HUES48 (cell line): Measurements from ENCODE around the gene GRIN2C.
"Not testable (repeated sequence)": the region's sequence is repeated elsewhere in the genome, so short reads cannot be mapped to it uniquely, and the experiment has no call there.

Source experiments
- H3K27ac ChIP-seq: one replicate; pipeline ENCODE4 v1.7.0; 2013; ENCODE audit warnings: low read depth, low read length, inconsistent platforms
- H3K27me3 ChIP-seq: 2 replicates; pipeline ENCODE4 v1.6.1; 2013; ENCODE audit warnings: mild to moderate bottlenecking, low read length; ENCODE audit not compliant: control insufficient read depth, insufficient read depth
- H3K36me3 ChIP-seq: 2 replicates; pipeline ENCODE4 v1.6.1; 2013; ENCODE audit warnings: low read length; ENCODE audit not compliant: control insufficient read depth, insufficient read depth
- H3K4me1 ChIP-seq: 2 replicates; pipeline ENCODE4 v1.6.1; 2013; ENCODE audit warnings: mild to moderate bottlenecking, low read length; ENCODE audit not compliant: control insufficient read depth, insufficient read depth
- H3K4me3 ChIP-seq: 2 replicates; pipeline ENCODE4 v1.5.1; 2013; ENCODE audit warnings: mild to moderate bottlenecking, low read depth, low read length
- H3K9ac ChIP-seq: 2 replicates; pipeline ENCODE4 v1.6.1; 2013; ENCODE audit warnings: mild to moderate bottlenecking, low read depth, low read length, moderate library complexity
- H3K9me3 ChIP-seq: 2 replicates; pipeline ENCODE4 v1.6.1; 2013; ENCODE audit warnings: low read length; ENCODE audit not compliant: control insufficient read depth, insufficient read depth

Gene GRIN2C

GRCh38 chr17:74870512-74870911 is 10.8 kb upstream of the GRIN2C start:
- H3K36me3 ChIP-seq = peaks cover 8% of the 10 kb centered on the region; the same call in 1 of the 2 replicates
- H3K4me1 ChIP-seq = peaks cover 14% of the 10 kb centered on the region; the same call in 1 of the 2 replicates
- H3K4me3 ChIP-seq = no peak overlapping the region
- H3K9ac ChIP-seq = no peak overlapping the region
- no peak overlapping the region for H3K27ac ChIP-seq
- H3K27me3 ChIP-seq = no peaks in the 10 kb centered on the region; the same call in 1 of the 2 replicates
- H3K9me3 ChIP-seq = no peaks in the 10 kb centered on the region

- H3K9me3 ChIP-seq, H3K9ac ChIP-seq, H3K4me3 ChIP-seq, H3K27ac ChIP-seq, H3K27me3 ChIP-seq, H3K36me3 ChIP-seq: not testable (repeated sequence)
- peaks cover 14% of the 10 kb centered on the region; the same call in 1 of the 2 replicates for H3K4me1 ChIP-seq
These were observed 10.3 kb upstream of the GRIN2C start for GRCh38 chr17:74870028-74870427.

GRCh38 chr17:74868908-74869255 is 9.2 kb upstream of the GRIN2C start:
- Histone ChIP-seq H3K9ac (no peak overlapping the region), H3K4me1 (peaks cover 11% of the 10 kb centered on the region; the same call in 1 of the 2 replicates), H3K4me3 (no peak overlapping the region), H3K27me3 (no peaks in the 10 kb centered on the region; the same call in 1 of the 2 replicates), H3K9me3 (no peaks in the 10 kb centered on the region), H3K36me3 (peaks cover 11% of the 10 kb centered on the region), H3K27ac (no peak overlapping the region)

- peaks cover 14% of the 10 kb centered on the region for H3K36me3 ChIP-seq
- H3K27me3 ChIP-seq = no peaks in the 10 kb centered on the region; the same call in 1 of the 2 replicates
- no peak overlapping the region for H3K4me3 ChIP-seq
- H3K4me1 ChIP-seq = peaks cover 9% of the 10 kb centered on the region; the same call in 1 of the 2 replicates
- H3K9ac ChIP-seq = no peak overlapping the region
- no peak overlapping the region for H3K27ac ChIP-seq
- H3K9me3 ChIP-seq = no peaks in the 10 kb centered on the region
These were observed 8.7 kb upstream of the GRIN2C start for GRCh38 chr17:74868251-74868907.

GRCh38 chr17:74866198-74866835 is 6.6 kb upstream of the GRIN2C start:
- peaks cover 5% of the 10 kb centered on the region; the same call in 1 of the 2 replicates for H3K4me1 ChIP-seq
- H3K9me3 ChIP-seq = no peaks in the 10 kb centered on the region
- H3K9ac ChIP-seq = no peak overlapping the region

GRCh38 chr17:74865504-74866197 is 6.0 kb upstream of the GRIN2C start:
- no peak overlapping the region for H3K4me3 ChIP-seq
- H3K9ac ChIP-seq = no peak overlapping the region
- peaks cover 5% of the 10 kb centered on the region; the same call in 1 of the 2 replicates for H3K4me1 ChIP-seq
- H3K27ac ChIP-seq = no peak overlapping the region
- H3K36me3 ChIP-seq = peaks cover 18% of the 10 kb centered on the region
- peaks cover 15% of the 10 kb centered on the region for H3K27me3 ChIP-seq
- H3K9me3 ChIP-seq = no peaks in the 10 kb centered on the region

More at GRCh38 chr17:74866198-74866835, 6.6 kb upstream of the GRIN2C start:
- H3K4me3 ChIP-seq = no peak overlapping the region
- H3K27me3 ChIP-seq = peaks cover 9% of the 10 kb centered on the region
- no peak overlapping the region for H3K27ac ChIP-seq
- H3K36me3 ChIP-seq = peaks cover 18% of the 10 kb centered on the region

GRCh38 chr17:74864866-74865395 is 5.2 kb upstream of the GRIN2C start:
- Histone ChIP-seq H3K9ac (no peak overlapping the region), H3K27ac (no peak overlapping the region), H3K36me3 (peaks cover 18% of the 10 kb centered on the region), H3K4me1 (peaks cover 5% of the 10 kb centered on the region; the same call in 1 of the 2 replicates), H3K27me3 (peaks cover 22% of the 10 kb centered on the region), H3K4me3 (no peak overlapping the region), H3K9me3 (no peaks in the 10 kb centered on the region)

GRCh38 chr17:74864297-74864865 is 4.7 kb upstream of the GRIN2C start:
- Histone ChIP-seq H3K4me1 (peaks cover 5% of the 10 kb centered on the region; the same call in 1 of the 2 replicates), H3K9ac (no peak overlapping the region), H3K36me3 (peaks cover 13% of the 10 kb centered on the region), H3K4me3 (no peak overlapping the region), H3K27ac (no peak overlapping the region), H3K9me3 (no peaks in the 10 kb centered on the region), H3K27me3 (peaks cover 28% of the 10 kb centered on the region)

GRCh38 chr17:74863420-74864296 is 4.0 kb upstream of the GRIN2C start:
- Histone ChIP-seq H3K27me3 (peaks cover 35% of the 10 kb centered on the region), H3K27ac (no peak overlapping the region), H3K9ac (no peak overlapping the region), H3K9me3 (no peaks in the 10 kb centered on the region), H3K36me3 (peaks cover 13% of the 10 kb centered on the region), H3K4me1 (peaks cover 5% of the 10 kb centered on the region; the same call in 1 of the 2 replicates), H3K4me3 (no peak overlapping the region)

- Histone ChIP-seq H3K4me1 (peaks cover 5% of the 10 kb centered on the region; the same call in 1 of the 2 replicates), H3K9me3 (no peaks in the 10 kb centered on the region), H3K4me3 (no peak overlapping the region), H3K9ac (no peak overlapping the region), H3K36me3 (peaks cover 13% of the 10 kb centered on the region), H3K27me3 (peaks cover 42% of the 10 kb centered on the region), H3K27ac (no peak overlapping the region)
These were observed 3.2 kb upstream of the GRIN2C start for GRCh38 chr17:74862919-74863318.
